Right lobe of liver (tissue), 4 donors: ENCODE data around the gene MMADHC.

Experiments used
- POLR2A ChIP-seq: fragments of 450-650 bp; IDR thresholded peaks from one replicate; pipeline ENCODE4 v1.6.1; 2017; ENCODE audit warnings: antibody characterized with exemption, mild to moderate bottlenecking
- TF ChIP-seq, protein P1 (sequence below), 4 donors: fragments of 200-600 bp in 3 of 4; fragments of 450-650 bp in 1 of 4; IDR thresholded peaks; one replicate each; pipeline versions ENCODE4 v1.5.1 to v1.8.0; 2016 to 2022; ENCODE audit warnings: antibody characterized with exemption in 4 of 4, mild to moderate bottlenecking in 2 of 4
- donor health status: DM: no; HTN: no; CAD: no.
- donor health status: DM: no; HTN: no; CAD: no.
- donor health status: DM: no; HTN: yes; CAD: no.

DNA sequence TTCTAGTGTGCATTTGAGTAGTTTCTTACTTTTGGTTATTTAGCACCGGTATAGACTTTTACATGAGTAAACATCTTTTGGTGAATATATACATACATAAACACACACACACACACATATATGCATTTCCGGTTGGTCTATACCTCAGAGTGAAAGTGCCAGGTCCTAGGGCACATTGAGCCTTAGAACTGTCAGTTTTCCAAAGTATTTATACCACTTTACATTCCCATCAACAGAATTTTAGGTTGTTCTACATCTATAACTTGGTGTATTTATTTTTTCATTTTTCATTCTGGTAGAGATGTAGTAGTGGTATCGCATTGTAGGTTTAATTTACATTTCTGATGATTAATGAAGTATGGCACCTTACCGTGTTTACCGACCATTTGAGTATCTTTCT, 22.6 kb downstream of the MMADHC start:
- no peak for TF ChIP-seq POLR2A
- TF ChIP-seq, protein P1, sequence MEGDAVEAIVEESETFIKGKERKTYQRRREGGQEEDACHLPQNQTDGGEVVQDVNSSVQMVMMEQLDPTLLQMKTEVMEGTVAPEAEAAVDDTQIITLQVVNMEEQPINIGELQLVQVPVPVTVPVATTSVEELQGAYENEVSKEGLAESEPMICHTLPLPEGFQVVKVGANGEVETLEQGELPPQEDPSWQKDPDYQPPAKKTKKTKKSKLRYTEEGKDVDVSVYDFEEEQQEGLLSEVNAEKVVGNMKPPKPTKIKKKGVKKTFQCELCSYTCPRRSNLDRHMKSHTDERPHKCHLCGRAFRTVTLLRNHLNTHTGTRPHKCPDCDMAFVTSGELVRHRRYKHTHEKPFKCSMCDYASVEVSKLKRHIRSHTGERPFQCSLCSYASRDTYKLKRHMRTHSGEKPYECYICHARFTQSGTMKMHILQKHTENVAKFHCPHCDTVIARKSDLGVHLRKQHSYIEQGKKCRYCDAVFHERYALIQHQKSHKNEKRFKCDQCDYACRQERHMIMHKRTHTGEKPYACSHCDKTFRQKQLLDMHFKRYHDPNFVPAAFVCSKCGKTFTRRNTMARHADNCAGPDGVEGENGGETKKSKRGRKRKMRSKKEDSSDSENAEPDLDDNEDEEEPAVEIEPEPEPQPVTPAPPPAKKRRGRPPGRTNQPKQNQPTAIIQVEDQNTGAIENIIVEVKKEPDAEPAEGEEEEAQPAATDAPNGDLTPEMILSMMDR (IDR thresholded peaks at IDR 0.05): no peak
